MM.1S (cell line): Measurements from ENCODE around the gene LCNL1.

Experiments used
- EZH2 ChIP-seq: fragments of 300-600 bp; sonication (generic); optimal IDR thresholded peaks from 2 replicates; pipeline ENCODE3; 2017; ENCODE audit warnings: low read depth, mild to moderate bottlenecking, antibody characterized with exemption, low read length, mixed read lengths
- EZH2phosphoT487 ChIP-seq: fragments of 300-600 bp; sonication (generic); IDR thresholded peaks from 2 replicates; pipeline ENCODE4 v1.6.1; 2018; ENCODE audit warnings: antibody characterized with exemption, low read length
- TF ChIP-seq, protein P1 (sequence below): fragments of 300-600 bp; sonication (generic); IDR thresholded peaks from 2 replicates; pipeline ENCODE4 v1.5.1; 2016; ENCODE audit warnings: antibody characterized with exemption, low read length, mixed read lengths

DNA sequence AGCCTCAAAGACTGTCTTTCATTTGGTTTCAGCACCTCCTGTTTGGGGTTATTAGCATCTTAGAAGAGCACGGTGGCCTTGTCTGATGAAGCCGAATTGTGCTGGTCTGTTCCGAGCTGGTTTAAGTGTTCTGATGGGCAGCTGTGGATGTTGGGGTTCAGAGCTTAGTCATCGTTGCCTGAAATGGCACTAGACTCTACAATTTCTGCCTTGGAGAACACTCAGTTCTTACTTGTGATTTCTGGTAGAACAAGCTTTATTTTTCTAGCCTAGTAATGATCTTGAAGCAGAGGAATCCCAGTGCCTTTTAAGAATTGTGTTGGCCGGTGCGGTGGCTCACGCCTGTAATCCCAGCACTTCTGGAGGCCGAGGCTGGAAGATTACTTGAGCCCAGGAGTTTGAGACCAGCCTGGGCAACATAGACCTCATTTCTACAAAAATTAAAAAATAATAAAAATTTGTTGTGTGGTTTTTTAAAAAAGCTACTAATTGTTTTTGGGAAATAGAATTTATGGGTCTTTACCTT lies 46.1 kb upstream of the LCNL1 start:
- TF ChIP-seq, protein P1, sequence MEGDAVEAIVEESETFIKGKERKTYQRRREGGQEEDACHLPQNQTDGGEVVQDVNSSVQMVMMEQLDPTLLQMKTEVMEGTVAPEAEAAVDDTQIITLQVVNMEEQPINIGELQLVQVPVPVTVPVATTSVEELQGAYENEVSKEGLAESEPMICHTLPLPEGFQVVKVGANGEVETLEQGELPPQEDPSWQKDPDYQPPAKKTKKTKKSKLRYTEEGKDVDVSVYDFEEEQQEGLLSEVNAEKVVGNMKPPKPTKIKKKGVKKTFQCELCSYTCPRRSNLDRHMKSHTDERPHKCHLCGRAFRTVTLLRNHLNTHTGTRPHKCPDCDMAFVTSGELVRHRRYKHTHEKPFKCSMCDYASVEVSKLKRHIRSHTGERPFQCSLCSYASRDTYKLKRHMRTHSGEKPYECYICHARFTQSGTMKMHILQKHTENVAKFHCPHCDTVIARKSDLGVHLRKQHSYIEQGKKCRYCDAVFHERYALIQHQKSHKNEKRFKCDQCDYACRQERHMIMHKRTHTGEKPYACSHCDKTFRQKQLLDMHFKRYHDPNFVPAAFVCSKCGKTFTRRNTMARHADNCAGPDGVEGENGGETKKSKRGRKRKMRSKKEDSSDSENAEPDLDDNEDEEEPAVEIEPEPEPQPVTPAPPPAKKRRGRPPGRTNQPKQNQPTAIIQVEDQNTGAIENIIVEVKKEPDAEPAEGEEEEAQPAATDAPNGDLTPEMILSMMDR: no peak
- TF ChIP-seq EZH2phosphoT487: no peak
- no peak for TF ChIP-seq EZH2
